ENCODE results near the gene ADM.

The ADM gene

DNA sequence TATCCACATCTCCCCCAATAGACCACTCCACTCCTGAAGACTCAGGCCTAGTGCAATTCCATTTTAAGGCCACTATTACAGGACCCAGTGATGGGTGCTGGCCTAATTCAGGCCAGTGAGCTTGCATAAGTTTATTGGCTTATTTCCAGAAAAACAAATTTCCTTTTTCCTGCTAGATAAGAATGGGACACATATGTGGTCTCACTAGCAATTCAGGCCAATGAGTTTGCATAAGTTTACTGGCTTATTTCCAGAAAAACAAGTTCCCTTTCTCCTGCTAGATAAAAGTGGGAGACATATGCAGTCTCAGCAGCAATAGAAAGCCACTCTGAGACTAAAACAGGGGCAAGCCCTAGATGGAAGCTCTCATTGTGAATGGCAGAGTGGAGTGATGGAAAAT lies 22.4 kb downstream of the ADM start:
- no peak for DNase-seq (ENCODE audit: low spot score)
- TF ChIP-seq, protein P1, sequence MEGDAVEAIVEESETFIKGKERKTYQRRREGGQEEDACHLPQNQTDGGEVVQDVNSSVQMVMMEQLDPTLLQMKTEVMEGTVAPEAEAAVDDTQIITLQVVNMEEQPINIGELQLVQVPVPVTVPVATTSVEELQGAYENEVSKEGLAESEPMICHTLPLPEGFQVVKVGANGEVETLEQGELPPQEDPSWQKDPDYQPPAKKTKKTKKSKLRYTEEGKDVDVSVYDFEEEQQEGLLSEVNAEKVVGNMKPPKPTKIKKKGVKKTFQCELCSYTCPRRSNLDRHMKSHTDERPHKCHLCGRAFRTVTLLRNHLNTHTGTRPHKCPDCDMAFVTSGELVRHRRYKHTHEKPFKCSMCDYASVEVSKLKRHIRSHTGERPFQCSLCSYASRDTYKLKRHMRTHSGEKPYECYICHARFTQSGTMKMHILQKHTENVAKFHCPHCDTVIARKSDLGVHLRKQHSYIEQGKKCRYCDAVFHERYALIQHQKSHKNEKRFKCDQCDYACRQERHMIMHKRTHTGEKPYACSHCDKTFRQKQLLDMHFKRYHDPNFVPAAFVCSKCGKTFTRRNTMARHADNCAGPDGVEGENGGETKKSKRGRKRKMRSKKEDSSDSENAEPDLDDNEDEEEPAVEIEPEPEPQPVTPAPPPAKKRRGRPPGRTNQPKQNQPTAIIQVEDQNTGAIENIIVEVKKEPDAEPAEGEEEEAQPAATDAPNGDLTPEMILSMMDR (IDR thresholded peaks at IDR 0.05; ENCODE audit: extremely low read depth, missing control alignments) = no peak

DNA sequence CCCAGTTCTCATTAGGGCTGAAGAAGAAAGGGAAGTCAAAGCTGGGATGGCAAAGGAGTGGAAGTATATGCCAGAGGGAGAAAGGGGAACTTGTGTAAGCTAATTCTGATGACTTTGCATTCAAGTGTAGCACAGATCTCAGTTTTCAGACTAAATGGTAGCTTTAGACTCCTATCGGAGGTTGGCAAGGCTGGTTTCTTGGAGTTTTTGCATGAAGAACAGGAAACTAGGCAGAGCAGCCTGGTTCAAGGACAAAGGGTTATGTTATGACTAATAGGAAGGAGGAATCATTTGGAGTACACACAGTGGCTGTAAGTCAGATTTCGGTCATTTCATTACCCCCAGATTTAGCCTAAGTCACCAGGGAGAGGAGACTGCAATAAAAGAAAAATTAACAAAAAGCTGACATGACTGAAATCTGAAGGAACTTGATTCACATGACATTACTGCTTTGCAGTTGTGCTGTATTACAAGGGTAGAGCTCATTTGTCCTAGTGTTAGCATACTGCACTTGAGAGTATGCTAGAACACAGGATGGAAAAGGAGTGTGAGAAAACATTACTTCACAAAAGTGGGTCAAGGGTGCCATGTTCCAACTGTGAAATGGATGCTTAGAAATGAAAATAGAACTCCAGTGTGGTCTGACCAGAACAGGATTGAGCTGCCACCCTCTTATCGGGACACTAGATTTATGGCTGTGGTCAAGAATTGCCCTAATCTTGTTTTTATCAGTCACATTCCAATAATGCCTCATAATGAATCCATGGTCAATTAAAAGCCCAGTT lies 23.6 kb downstream of the ADM start:
- TF ChIP-seq, protein P1 (IDR thresholded peaks at IDR 0.05; ENCODE audit: extremely low read depth, missing control alignments) = no peak
- DNase-seq (ENCODE audit: low spot score) = no peak

DNA sequence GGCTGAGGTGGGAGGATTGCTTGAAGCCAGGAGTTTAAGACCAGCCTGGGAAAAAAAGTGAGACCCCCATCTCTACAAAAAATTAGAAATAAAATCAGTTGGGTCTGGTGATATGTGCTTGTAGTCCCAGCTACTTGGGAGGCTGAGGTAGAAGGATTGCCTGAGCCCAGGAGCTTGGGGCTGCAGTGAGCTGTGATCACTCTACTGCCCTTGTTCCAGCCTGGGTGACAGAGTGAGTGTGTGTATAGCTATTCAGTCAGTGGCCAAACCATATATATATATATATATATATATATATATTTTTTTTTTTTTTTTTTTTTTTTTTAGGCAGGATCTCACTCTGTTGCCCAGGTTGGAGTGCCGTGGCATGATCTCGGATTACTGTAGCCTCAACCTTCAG lies 24.5 kb downstream of the ADM start:
- TF ChIP-seq, protein P1 (IDR thresholded peaks at IDR 0.05; ENCODE audit: extremely low read depth, missing control alignments) = no peak
- no peak for DNase-seq (ENCODE audit: low spot score)

DNA sequence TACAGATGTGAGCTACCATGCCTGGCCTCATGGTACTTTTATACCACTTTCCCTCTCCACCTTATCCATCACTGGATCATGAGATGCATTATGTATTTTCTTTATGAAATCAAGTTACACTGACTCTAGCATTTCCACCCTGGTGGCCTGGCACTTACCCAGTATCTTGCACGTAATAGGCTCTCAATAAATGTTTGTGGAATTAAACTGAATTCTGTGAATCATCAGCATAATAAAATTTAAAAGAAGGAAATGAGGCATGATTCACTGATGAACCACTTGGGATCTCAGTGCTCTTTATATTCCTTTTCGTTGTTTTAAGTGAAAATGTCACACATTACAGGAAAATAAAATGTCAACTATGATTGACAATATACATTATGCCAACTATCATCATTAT lies 25.1 kb downstream of the ADM start:
- TF ChIP-seq, protein P1 (IDR thresholded peaks at IDR 0.05; ENCODE audit: extremely low read depth, missing control alignments) = no peak
- DNase-seq (ENCODE audit: low spot score) = no peak

DNA sequence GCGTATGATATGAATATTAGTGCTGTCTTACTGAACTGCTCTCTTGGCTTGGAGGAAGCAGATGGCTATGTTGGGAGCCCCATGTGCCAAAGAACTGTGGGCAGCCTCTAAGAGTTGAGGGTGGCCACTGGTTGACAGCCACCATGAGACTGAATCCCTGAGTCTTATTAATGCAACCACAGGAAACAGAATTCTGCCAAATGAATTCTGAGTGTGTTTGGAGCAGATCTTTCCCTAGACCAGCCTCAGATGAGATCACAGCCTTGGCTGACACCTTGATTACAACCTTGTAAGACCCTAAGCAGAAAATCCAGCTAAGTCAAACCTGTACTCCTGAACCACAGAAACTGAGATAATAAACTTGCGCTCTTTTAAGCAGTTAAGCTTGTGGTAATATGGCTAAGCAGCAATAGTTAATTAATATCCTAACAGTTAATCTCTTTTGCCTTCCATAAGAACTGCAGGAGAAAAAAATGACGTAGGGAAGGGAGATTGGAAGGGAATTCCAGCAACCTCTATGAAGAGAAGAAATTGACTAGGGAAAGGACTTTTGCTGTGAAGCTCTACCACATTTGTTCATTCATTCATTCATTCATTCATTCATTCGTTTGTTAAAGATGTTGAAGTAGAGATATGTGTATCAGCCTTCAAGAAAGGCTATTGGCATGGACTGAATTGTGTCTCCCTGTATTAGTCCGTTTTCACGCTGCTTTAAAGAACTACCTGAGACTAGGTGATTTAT lies 26.8 kb downstream of the ADM start:
- no peak for DNase-seq (ENCODE audit: low spot score)
- TF ChIP-seq, protein P1 (IDR thresholded peaks at IDR 0.05; ENCODE audit: extremely low read depth, missing control alignments) = no peak

DNA sequence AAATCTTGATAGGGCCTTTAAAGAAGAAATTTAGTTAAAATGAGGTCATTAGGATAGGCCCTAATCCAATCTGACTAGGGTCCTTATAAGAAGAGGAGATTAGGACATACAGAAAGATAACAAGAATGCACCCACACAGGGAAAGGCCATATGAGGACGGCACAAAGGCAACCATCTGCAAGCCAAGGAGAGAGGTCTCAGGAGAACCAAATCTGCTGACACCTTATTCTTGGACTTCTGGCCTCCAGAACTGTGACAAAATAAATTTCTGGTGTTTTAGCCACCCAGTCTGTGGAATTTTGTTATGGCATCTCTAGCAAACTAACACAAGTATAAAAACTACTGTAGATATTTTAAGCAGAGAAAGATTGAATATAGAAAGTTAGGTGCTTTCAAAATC lies 28.6 kb downstream of the ADM start:
- TF ChIP-seq, protein P1 (IDR thresholded peaks at IDR 0.05; ENCODE audit: extremely low read depth, missing control alignments) = no peak
- DNase-seq (ENCODE audit: low spot score) = no peak

DNA sequence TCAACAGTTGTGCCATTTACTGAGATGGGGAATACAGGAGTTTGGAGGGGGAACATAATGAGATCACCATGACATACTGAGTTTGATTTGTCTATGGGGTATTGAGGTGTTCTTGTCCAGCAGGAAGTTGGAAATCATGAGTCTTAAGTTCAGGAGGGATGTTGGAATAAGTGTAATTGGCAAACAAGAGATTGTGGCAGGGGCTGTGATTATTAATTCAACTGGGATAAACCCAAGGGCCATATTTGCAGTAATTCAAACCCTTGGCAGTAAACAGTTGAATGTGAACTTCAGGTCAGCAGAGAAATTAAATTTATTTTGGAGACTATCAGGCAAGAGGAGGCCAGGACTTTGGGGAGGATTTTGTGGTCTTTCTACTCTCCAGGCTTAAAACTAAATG lies 33.4 kb downstream of the ADM start:
- no peak for DNase-seq (ENCODE audit: low spot score)
- TF ChIP-seq, protein P1 (IDR thresholded peaks at IDR 0.05; ENCODE audit: extremely low read depth, missing control alignments) = no peak

Measured in GM20000 (cell line).